Eye (tissue), 1 donor: ENCODE results near the gene GNAL.

Source experiments
- DNase-seq: peaks from one replicate; pipeline ENCODE4 v3.0.0-alpha.2; 2015

GNAL gene

GRCh38 chr18:11817229-11817628 is 128.2 kb downstream of the GNAL start:
- DNase-seq: no peak

- no peak for DNase-seq
Observed at GRCh38 chr18:11818486-11819203, 129.6 kb downstream of the GNAL start.

GRCh38 chr18:11819938-11820337 is 130.9 kb downstream of the GNAL start:
- no peak for DNase-seq

- no peak for DNase-seq
Observed at GRCh38 chr18:11820697-11821096, 131.6 kb downstream of the GNAL start.

GRCh38 chr18:11821208-11821607 is 132.1 kb downstream of the GNAL start:
- no peak for DNase-seq

- no peak for DNase-seq
Observed at GRCh38 chr18:11821643-11822237, 132.7 kb downstream of the GNAL start.

GRCh38 chr18:11823545-11823944 is 134.5 kb downstream of the GNAL start:
- no peak for DNase-seq

- DNase-seq: no peak
Observed at GRCh38 chr18:11826836-11827235, 137.8 kb downstream of the GNAL start.

- DNase-seq: peak; percentile 6
Observed at GRCh38 chr18:11828786-11829432, 139.8 kb downstream of the GNAL start.

GRCh38 chr18:11830585-11830984 is 141.5 kb downstream of the GNAL start:
- no peak for DNase-seq

- DNase-seq: peak; percentile 6
Observed at GRCh38 chr18:11831921-11832320, 142.9 kb downstream of the GNAL start.

GRCh38 chr18:11834772-11835171 is 145.7 kb downstream of the GNAL start:
- DNase-seq: no peak

GRCh38 chr18:11839556-11839955 is 150.5 kb downstream of the GNAL start:
- no peak for DNase-seq

GRCh38 chr18:11840493-11840892 is 151.4 kb downstream of the GNAL start:
- DNase-seq: peak; percentile 8

GRCh38 chr18:11842562-11842961 is 153.5 kb downstream of the GNAL start:
- peak; percentile 45 for DNase-seq

GRCh38 chr18:11844436-11844835 is 155.4 kb downstream of the GNAL start:
- no peak for DNase-seq

GRCh38 chr18:11845654-11846053 is 156.6 kb downstream of the GNAL start:
- no peak for DNase-seq

GRCh38 chr18:11847811-11848210 is 158.7 kb downstream of the GNAL start:
- DNase-seq: no peak

GRCh38 chr18:11849279-11849678 is 160.2 kb downstream of the GNAL start:
- no peak for DNase-seq

GRCh38 chr18:11849841-11850634 is 161.0 kb downstream of the GNAL start:
- DNase-seq: peak; percentile 87

- no peak for DNase-seq
Observed at GRCh38 chr18:11850821-11851145, 161.7 kb downstream of the GNAL start.

- peak; percentile 99 for DNase-seq
Observed at GRCh38 chr18:11851146-11851805, 162.2 kb downstream of the GNAL start, which contains the start of gene CHMP1B. Gene CHMP1B (plus strand): TSS chr18:11851413. CDS start chr18:11851512, 99 bp downstream.

GRCh38 chr18:11851806-11852337 is 162.8 kb downstream of the GNAL start:
- peak; percentile 75 for DNase-seq
